ENCODE data around the gene TDP2.
"Not testable (repeated sequence)": the region's sequence is repeated elsewhere in the genome, so short reads cannot be mapped to it uniquely, and the experiment has no call there.

The TDP2 gene

DNA sequence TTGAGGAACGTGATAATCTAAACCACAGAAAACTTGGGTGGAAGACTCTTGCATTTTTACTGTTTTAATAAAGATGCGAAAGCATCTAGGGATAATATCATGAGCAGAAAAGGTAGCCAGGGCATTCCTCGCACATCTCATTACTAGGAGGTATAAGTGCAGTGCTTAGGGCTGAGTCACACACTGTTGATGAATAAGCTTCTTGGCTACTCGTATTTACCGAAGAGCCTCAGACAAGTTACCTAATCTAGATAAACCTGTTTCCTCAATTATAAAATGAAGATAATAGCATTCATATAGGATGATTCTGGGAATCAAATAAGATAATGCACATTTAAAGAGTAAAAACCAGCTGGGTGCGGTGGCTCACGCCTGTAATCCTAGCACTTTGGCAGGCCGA lies 19.9 kb downstream of the TDP2 start:
- no peak for DNase-seq (ENCODE audit: low read depth)

DNA sequence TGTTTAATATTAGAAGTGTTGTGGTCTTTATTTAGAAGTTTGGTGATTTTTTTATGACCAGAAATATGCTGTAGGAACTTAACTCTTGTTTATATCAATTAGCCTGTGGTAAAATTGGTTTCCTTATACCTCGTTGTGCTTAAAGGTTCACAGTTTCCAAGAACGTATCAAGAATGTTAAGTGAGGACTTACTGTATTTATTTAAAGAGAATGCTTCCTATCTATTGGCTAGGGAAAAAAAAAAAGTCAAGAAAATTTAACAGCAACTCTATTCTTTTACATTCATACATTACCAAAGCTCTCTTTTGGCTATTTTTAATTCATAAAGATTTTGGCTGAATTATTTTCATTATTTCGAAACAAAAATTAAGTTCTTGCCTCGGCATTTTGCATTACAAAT lies 22.3 kb downstream of the TDP2 start:
- DNase-seq (ENCODE audit: low read depth) = no peak

DNA sequence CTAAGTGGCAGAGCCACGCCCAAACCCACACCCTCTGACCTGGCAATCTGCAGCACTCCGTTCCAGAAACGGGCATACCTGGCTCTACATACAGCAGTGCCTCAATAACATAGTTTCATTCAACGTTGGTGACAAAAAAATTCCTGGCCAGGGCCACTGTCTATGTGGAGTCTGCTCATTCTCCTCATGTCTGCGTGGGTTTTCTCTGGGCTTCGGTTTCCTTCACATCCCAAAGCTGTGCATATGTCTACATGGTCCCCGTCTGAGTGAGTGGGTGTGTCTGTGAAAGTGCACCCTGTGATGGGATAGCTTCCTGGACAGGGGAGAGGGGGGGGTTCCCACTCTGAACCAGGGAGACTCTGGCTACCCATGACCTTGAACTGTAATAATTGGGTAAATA lies 22.8 kb downstream of the TDP2 start:
- DNase-seq (ENCODE audit: low read depth) = no peak

DNA sequence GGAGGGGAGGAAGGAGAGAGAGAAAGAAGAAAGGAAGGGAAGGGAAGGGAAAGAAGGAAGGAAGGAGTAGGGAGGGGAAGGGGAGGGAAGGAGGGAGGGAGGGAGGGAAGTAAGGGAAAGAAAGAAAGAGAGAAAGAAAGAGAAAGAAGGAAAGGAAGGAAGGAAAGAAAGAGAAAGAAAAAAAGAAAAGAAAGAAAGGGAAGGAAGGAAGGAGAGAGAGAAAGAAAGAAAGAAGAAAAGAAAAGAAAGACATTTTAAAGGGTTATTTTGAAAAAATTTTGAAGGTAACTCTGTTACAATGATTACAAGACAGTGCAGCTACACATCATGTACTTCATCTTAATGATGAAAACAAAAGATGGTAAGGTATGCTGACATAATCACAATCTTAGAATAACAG lies 24.6 kb downstream of the TDP2 start:
- no peak for DNase-seq (ENCODE audit: low read depth)

DNA sequence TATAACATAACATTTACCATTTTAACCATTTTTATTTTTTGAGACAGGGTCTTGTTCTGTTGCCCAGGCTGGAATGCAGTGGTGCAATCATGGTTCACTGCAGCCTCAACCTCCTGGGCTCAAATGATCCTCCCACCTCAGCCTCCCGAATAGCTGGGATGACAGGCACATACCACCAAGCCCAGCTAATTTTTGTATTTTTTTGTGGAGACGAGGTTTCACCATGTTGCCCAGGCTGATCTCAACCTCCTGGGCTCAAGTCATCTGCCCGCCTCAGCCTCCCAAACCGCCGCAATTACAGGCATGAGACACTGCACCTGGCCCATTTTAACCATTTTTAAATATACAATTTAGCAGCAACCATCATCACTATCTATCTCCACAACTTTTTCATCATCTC lies 26.1 kb downstream of the TDP2 start:
- DNase-seq (ENCODE audit: low read depth) = not testable (repeated sequence)

- no peak for DNase-seq (ENCODE audit: low read depth)
Measured at GRCh38 chr6:24640166-24640565, 26.5 kb downstream of the TDP2 start.

DNA sequence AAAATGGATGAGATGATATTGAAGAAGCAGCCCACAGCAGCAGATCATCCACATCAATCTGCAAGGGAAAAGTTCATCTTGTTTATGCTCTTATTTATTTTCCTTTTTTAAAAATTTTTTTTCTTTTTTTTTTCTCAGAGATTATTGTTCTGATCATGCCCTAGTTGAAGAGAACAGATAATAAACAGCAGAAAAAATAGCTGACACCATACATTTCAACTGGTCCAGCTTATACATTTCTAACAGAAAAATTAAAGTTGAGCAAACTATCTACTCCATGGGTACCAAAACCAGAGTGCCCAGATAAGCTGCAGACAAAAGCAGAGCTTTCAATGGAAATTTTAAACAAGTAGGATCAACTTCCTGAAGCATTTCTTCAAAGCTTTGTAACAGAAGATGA lies 30.0 kb downstream of the TDP2 start:
- DNase-seq (ENCODE audit: low read depth) = no peak

DNA sequence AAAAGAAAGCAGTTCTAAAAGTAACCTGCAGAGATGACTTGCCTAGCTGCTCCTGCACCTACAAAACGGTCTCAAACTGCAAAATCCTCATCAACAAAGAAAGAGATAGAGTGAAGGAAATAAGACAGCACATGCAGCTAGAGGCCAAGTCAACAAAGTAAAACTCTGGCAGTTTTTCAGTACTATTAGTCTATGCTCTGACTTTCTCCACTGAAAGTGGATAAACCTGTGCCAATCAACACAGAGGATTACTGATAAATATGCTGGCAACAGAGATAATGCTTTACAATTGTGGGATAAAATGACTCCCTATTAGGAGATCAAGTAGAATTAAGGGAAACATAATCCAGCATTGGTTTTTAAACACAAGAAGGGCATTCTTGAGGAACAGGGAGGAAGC lies 34.1 kb downstream of the TDP2 start:
- DNase-seq (ENCODE audit: low read depth) = no peak

GRCh38 chr6:24631671-24632070 lies 35.0 kb downstream of the TDP2 start:
- DNase-seq (ENCODE audit: low read depth) = no peak

GRCh38 chr6:24630856-24631505 lies 35.7 kb downstream of the TDP2 start:
- no peak for DNase-seq (ENCODE audit: low read depth)

- DNase-seq (ENCODE audit: low read depth) = no peak
Measured at GRCh38 chr6:24621626-24622289, 44.9 kb downstream of the TDP2 start.

DNA sequence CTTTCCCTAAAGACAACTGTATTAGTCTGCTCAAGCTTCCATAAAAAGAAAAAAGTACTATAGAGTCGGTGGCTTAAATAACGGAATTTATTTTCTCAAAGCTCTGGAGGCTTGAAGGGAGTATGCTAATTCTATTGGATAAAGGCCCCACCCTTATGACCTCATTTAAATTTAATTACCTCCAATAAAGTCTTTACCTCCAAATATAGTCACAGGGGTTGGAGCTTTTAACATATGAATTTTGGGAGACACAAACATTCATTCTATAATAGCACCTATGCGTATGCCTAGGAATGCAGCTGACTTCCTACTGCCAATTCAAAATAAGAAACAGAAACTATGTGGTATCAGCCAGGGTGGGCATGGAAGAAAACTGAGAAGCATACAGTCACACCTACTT lies 46.1 kb downstream of the TDP2 start:
- DNase-seq (ENCODE audit: low read depth) = no peak

DNA sequence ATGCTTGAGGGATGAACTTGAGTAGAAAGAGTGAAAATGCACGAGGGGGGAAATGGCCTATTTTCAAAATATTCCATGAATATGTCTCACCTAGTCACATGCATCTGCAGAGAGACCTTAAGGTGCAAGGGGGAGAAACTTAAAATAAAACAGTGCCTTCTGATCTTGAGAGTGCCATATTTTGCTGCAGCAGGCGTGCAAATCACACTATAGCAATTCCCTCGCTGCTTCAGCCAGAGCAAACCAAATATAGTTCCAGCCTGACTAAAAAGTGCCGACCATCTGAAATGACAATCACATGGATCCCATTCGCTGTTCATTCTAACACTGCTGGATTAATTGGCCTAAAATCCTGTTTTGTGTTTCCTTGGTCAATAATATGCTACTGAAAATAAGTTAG lies 47.0 kb downstream of the TDP2 start:
- no peak for DNase-seq (ENCODE audit: low read depth)

DNA sequence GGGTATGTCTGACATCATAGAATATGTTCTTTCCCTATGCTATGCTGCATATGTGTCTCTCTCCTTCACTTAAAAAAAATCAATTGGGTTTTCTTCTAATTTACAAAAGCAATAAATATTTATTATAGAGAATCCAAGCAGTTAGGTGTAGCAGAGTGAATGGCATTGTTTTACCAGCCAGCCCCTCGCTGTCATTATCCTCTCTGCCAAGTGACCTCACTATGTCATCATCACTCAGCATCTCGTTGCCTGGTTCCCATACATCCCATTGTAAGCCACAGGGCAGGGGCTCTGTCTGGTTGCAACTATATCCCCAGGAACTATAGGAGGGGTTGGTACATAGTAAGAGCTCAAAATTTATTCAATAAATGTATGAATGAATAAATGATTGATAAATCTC lies 52.1 kb downstream of the TDP2 start:
- DNase-seq (ENCODE audit: low read depth) = no peak

GRCh38 chr6:24614043-24614420 lies 52.7 kb downstream of the TDP2 start:
- DNase-seq (ENCODE audit: low read depth) = no peak

DNA sequence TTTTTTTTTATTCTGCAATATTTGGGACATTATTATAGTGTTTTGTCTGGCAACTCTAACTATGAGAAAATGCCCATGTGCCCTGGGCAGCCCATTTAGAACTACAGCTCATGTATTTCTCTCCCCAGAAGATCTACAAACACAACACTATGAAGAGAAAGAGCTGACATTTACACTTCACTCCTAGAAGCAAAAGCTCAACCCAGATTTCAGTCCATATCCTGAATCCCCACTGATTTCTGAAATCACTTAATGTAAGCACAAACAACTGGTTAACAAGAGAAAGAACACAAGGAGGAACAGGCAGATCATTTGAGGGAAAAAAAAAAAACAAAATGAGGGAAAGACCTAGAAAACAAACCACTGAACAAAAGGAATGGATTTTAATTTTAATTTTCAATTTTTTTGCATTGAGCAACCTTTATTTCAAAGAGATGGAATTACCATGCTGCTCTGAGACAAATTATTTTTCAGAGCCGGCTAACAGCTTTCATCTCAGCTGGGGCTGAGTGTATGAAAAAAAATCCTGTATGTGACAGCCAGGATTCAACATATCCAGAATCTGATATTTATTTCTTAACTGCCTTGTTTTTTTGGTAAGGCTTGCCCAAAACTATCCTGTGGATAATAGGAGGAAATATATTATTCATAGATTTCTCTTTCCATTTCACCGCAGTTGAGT lies 53.2 kb downstream of the TDP2 start:
- DNase-seq (ENCODE audit: low read depth) = no peak

GRCh38 chr6:24610672-24611071 lies 56.0 kb downstream of the TDP2 start:
- DNase-seq (ENCODE audit: low read depth) = no peak

DNA sequence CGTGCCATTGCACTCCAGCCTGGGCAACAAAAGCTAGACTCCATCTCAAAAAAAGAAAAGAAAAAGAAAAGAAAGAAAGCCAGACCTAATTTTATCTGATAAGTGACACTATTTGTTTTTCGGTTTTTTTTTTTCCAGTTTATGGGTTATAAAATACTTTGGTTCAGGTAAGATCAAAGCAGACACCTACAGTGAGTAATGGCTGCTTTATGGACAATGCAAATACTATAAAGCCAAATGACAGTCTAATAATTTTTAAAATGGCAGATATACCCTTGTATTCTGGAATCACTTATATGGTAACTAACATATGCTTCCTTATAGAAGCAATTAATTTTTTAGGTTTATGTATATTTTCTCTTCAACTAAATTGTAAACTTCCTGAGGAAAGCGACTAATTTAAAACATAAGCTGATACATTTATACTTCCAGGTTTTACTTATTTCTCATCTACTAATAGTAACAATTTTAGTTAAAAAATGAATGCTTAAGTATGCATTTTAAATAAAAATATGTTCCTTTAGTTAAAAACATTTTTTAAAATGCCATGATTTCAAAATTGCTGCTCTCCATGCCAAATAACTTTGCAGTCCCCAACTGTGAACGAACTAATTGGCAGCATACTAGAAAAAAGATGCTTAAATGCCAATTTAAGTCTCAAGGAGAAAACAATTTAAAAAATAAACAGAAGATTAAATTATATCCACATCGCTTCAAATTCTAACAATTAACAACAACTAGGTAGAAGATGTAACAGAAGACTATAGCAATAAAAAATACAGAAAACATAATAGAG lies 59.2 kb downstream of the TDP2 start:
- DNase-seq (ENCODE audit: low read depth) = no peak

- DNase-seq (ENCODE audit: low read depth) = no peak
Measured at GRCh38 chr6:24606200-24606930, 60.3 kb downstream of the TDP2 start.

GRCh38 chr6:24603241-24603640 lies 63.5 kb downstream of the TDP2 start:
- DNase-seq (ENCODE audit: low read depth) = no peak

DNA sequence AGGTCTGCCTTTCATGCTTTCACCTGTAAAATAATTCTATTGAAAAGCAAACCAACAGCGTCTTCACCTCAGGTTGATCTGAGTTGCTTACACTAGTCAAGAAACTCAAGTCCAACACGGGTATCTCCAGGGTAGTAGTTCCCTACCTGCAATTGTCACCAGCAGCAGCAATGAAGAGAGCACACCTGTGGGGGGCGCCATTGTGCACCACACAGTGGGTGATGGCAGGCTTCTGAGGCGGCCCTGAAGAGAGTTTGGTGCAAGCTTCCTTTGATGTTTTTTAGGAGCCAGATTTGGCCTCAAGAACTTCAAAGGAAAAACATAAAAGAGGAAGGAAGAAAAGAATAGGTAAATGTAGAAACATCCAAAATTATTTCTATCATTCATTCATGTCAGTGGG lies 65.8 kb downstream of the TDP2 start:
- no peak for DNase-seq (ENCODE audit: low read depth)
